Subcutaneous adipose tissue (tissue), 4 donors: ENCODE measurements around the gene COLQ. TPM values are rescaled to one million over a fixed set of nuclear protein-coding genes. Genes with fewer than 3 reads are reported as not detected.

Experiments used
- CTCF ChIP-seq: fragments of 450-650 bp; IDR thresholded peaks from one replicate; pipeline ENCODE4 v1.5.1; 2016; ENCODE audit warnings: low read depth, mild to moderate bottlenecking, control low read depth, antibody characterized with exemption, moderate library complexity
- total RNA-seq, 4 donors: library from RNA; depleted of rRNA; stranded (reverse); fragments of >200 nt; gene quantifications; one replicate each; pipeline ENCODE4 v1.1.0, GENCODE V29; 2016

The COLQ gene
- total RNA-seq, 4 donors from 2014 or later: 2.0 to 5.1 (median 3.5) TPM

GRCh38 chr3:15510493-15510892 lies 11.0 kb downstream of the COLQ start:
- TF ChIP-seq CTCF: no peak

- no peak for TF ChIP-seq CTCF
These were observed 14.9 kb downstream of the COLQ start for GRCh38 chr3:15506571-15506970.

GRCh38 chr3:15505479-15506165 lies 15.9 kb downstream of the COLQ start:
- no peak for TF ChIP-seq CTCF

- TF ChIP-seq CTCF: no peak
These were observed 18.9 kb downstream of the COLQ start for GRCh38 chr3:15502616-15503015.

- TF ChIP-seq CTCF: no peak
These were observed 20.4 kb downstream of the COLQ start for GRCh38 chr3:15501126-15501525.

- no peak for TF ChIP-seq CTCF
These were observed 21.3 kb downstream of the COLQ start for GRCh38 chr3:15500107-15500724.

- no peak for TF ChIP-seq CTCF
These were observed 22.0 kb downstream of the COLQ start for GRCh38 chr3:15499536-15499935.
